ENCODE measurements around the gene SERGEF. TPM values are rescaled to one million over a fixed set of nuclear protein-coding genes. Genes with fewer than 3 reads are reported as not detected.

The SERGEF gene
- total and polyA plus RNA-seq, 2 of the 13 experiments (the other 11 are each of a cell fraction or from before 2014, with no cell fraction given), result 54.5 to 114 TPM

DNA sequence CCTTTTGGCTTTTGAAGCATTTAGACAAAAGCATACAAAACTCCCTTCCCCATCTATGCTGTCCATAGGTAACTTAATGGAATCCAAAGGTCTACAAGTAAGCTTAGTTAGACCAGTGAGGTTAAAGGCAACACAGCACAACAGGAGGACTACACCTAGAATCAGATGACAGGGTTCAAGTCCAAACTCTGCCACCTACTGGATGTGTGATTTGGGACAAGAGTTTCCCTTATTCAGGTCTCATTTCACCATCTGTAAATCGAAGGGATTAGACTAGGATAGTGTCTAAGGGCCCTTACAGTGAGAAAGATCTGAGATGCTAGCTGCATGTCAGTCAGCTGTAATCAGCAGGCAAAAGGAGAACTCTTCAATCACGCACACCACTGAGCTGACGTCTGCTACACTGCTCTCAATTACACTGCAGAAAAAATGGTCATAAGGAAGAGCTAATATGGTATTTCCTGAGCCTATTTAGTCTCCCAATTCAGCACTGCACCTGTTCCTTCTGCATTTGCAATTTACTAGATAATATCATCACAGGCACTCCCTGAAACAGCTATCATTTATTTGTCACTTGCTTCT lies 82.2 kb downstream of the SERGEF start:
- no peaks in the 10 kb centered on the region for H3K27me3 ChIP-seq (ENCODE audit: control insufficient read depth in 1 of 2, insufficient read depth in 2 of 2, low read length in 2 of 2)
- peaks cover 4% of the 10 kb centered on the region for H3K79me2 ChIP-seq (ENCODE audit: insufficient read depth, low read length)
- TF ChIP-seq ZNF232 (CRISPR knock-in tag; IDR thresholded peaks at IDR 0.05; ENCODE audit: borderline replicate concordance), result no peak
- TF ChIP-seq SMARCE1 (IDR thresholded peaks at IDR 0.05; ENCODE audit: borderline replicate concordance), result no peak
- TF ChIP-seq MYC (CRISPR knock-in tag; IDR thresholded peaks at IDR 0.05; ENCODE audit: borderline replicate concordance), result no peak
- no peak for TF ChIP-seq CCAR2 (optimal IDR thresholded peaks at IDR 0.05; ENCODE audit: low read depth, low read length)
- TF ChIP-seq POLR2AphosphoS5 (IDR thresholded peaks at IDR 0.05; ENCODE audit: low read depth, low read length), result no peak
- TF ChIP-seq ZNF34 (CRISPR knock-in tag; IDR thresholded peaks at IDR 0.05; ENCODE audit: borderline replicate concordance), result no peak
- no TSS peak for BruUV-seq (replicated peaks)
- DNase-seq (ENCODE audit: low spot score) (no peak), ATAC-seq (no peak), FAIRE-seq (no peak)
- no peak overlapping the region for H3K4me3 ChIP-seq (replicated peaks in 1 of 3; ENCODE audit: insufficient read depth in 1 of 3, low read depth in 2 of 3, low read length in 3 of 3)
- peaks cover 8% of the 10 kb centered on the region; the same call in 1 of the 2 replicates for H3K4me1 ChIP-seq (ENCODE audit: insufficient read depth, low read length)
- no peak overlapping the region for H2AFZ ChIP-seq (ENCODE audit: low read length)
- H4K20me1 ChIP-seq (ENCODE audit: insufficient read depth, low read length), result no peaks in the 10 kb centered on the region
- ChIA-PET POLR2A (no interaction called here), CTCF (ENCODE audit: low intra/inter-chr PET ratio, low total read pairs) (no interaction called here)
- H3K27ac ChIP-seq (ENCODE audit: extremely low read length, insufficient read depth, low read length), result no peak overlapping the region
- in situ Hi-C loops (cut with HindIII; ENCODE audit: extremely low pct_ligation_motif_present, low pct_unique_long_range_greater_than_20kb) (no loop called here), intact Hi-C loops (cut with micrococcal nuclease; ENCODE audit: unreplicated experiment) (no loop called here)
- no peak overlapping the region for H3K9ac ChIP-seq (ENCODE audit: insufficient read depth, low read depth, low read length)
- no peak overlapping the region for H3K4me2 ChIP-seq (ENCODE audit: low read depth, low read length)
- WGBS (ENCODE audit: low lambda C conversion rate), result 100% methylated on average over 3 of the region's 3 CpGs
- H3K9me3 ChIP-seq (ENCODE audit: low read length), result no peaks in the 10 kb centered on the region
- peaks cover 12 to 47% of the 10 kb centered on the region in 2 experiments for H3K36me3 ChIP-seq (replicated peaks in 1 of 2; ENCODE audit: control insufficient read depth in 1 of 2, insufficient read depth in 2 of 2, low read length in 2 of 2)

DNA sequence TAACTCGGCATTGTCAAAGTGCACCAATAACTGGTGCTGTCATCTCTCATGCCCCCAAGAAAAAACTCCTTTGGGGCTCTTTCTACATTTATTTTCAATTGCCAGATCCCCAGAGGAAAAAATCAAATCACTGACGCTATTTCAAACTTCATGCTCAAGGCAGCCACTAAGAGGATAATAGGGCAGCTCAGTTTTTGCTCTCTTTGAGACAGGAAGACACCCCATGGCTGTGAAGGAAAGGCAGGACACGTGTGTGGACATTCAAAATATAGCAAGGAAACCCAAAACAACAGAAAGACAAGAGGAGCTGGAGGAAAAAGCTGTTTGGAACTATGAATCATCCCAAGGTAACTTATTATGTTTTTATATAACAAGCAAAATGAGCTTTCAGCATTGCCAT lies 83.7 kb downstream of the SERGEF start:
- 100% methylated on average over 3 of the region's 3 CpGs for WGBS (ENCODE audit: low lambda C conversion rate)
- in situ Hi-C loops (cut with HindIII; ENCODE audit: extremely low pct_ligation_motif_present, low pct_unique_long_range_greater_than_20kb), result no loop called here

More for the DNA sequence above, 83.7 kb downstream of the SERGEF start:
- H3K36me3 ChIP-seq (replicated peaks in 1 of 2; ENCODE audit: control insufficient read depth in 1 of 2, insufficient read depth in 2 of 2, low read length in 2 of 2), result peaks cover 13 to 57% of the 10 kb centered on the region in 2 experiments
- H3K9ac ChIP-seq (ENCODE audit: insufficient read depth, low read depth, low read length), result no peak overlapping the region
- TF ChIP-seq, protein P1, sequence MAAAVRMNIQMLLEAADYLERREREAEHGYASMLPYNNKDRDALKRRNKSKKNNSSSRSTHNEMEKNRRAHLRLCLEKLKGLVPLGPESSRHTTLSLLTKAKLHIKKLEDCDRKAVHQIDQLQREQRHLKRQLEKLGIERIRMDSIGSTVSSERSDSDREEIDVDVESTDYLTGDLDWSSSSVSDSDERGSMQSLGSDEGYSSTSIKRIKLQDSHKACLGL (CRISPR knock-in tag; IDR thresholded peaks at IDR 0.05), result no peak
- TF ChIP-seq ZMYM2 (CRISPR knock-in tag; IDR thresholded peaks at IDR 0.05) (no peak), XBP1 (CRISPR knock-in tag; IDR thresholded peaks at IDR 0.05) (no peak), ZNF605 (CRISPR knock-in tag; IDR thresholded peaks at IDR 0.05) (no peak), DNMT1 (CRISPR knock-in tag; IDR thresholded peaks at IDR 0.05) (no peak), HCFC1 (IDR thresholded peaks at IDR 0.05; ENCODE audit: low read depth, low read length) (no peak), ZKSCAN8 (CRISPR knock-in tag; IDR thresholded peaks at IDR 0.05; ENCODE audit: borderline replicate concordance) (no peak), PTBP1 (IDR thresholded peaks at IDR 0.05; ENCODE audit: low read depth, low read length, poor library complexity, severe bottlenecking) (no peak)
- TF ChIP-seq, protein P2, sequence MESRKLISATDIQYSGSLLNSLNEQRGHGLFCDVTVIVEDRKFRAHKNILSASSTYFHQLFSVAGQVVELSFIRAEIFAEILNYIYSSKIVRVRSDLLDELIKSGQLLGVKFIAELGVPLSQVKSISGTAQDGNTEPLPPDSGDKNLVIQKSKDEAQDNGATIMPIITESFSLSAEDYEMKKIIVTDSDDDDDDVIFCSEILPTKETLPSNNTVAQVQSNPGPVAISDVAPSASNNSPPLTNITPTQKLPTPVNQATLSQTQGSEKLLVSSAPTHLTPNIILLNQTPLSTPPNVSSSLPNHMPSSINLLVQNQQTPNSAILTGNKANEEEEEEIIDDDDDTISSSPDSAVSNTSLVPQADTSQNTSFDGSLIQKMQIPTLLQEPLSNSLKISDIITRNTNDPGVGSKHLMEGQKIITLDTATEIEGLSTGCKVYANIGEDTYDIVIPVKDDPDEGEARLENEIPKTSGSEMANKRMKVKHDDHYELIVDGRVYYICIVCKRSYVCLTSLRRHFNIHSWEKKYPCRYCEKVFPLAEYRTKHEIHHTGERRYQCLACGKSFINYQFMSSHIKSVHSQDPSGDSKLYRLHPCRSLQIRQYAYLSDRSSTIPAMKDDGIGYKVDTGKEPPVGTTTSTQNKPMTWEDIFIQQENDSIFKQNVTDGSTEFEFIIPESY (CRISPR knock-in tag; IDR thresholded peaks at IDR 0.05), result no peak
- BruUV-seq (replicated peaks), result no TSS peak
- H3K4me2 ChIP-seq (ENCODE audit: low read depth, low read length), result no peak overlapping the region
- H3K4me3 ChIP-seq (replicated peaks in 1 of 3; ENCODE audit: insufficient read depth in 1 of 3, low read depth in 2 of 3, low read length in 3 of 3), result no peak overlapping the region
- peaks cover 2% of the 10 kb centered on the region for H3K79me2 ChIP-seq (ENCODE audit: insufficient read depth, low read length)
- FAIRE-seq (no peak), ATAC-seq (no peak), DNase-seq (ENCODE audit: low spot score) (no peak)
- no peak overlapping the region for H2AFZ ChIP-seq (ENCODE audit: low read length)
- no peaks in the 10 kb centered on the region for H3K9me3 ChIP-seq (ENCODE audit: low read length)
- POLR2A ChIA-PET, result no interaction called here
- H3K27me3 ChIP-seq (ENCODE audit: control insufficient read depth in 1 of 2, insufficient read depth in 2 of 2, low read length in 2 of 2), result no peaks in the 10 kb centered on the region
- CTCF ChIA-PET (ENCODE audit: low intra/inter-chr PET ratio, low total read pairs), result no interaction called here
- no peaks in the 10 kb centered on the region for H4K20me1 ChIP-seq (ENCODE audit: insufficient read depth, low read length)
- intact Hi-C loops (cut with micrococcal nuclease; ENCODE audit: unreplicated experiment), result no loop called here
- H3K27ac ChIP-seq (ENCODE audit: extremely low read length, insufficient read depth, low read length), result no peak overlapping the region
- H3K4me1 ChIP-seq (ENCODE audit: insufficient read depth, low read length), result peaks cover 14% of the 10 kb centered on the region
